ENCODE data around the gene CCDC137.
A peak's percentile ranks its signal among the peaks of the same experiment; 100 is the strongest.

Gene CCDC137

GRCh38 chr17:81703747-81704654, 37.5 kb downstream of the CCDC137 start:
- DNase-seq, result no peak

- no peak for DNase-seq
Measured at GRCh38 chr17:81705518-81706231, 39.1 kb downstream of the CCDC137 start.

- no peak for DNase-seq
Measured at GRCh38 chr17:81706232-81706611, 39.7 kb downstream of the CCDC137 start.

- no peak for DNase-seq
Measured at GRCh38 chr17:81706757-81707624, 40.5 kb downstream of the CCDC137 start.

- no peak for DNase-seq
Measured at GRCh38 chr17:81707725-81708646, 41.4 kb downstream of the CCDC137 start.

GRCh38 chr17:81708739-81709185, 42.2 kb downstream of the CCDC137 start:
- DNase-seq, result no peak

- DNase-seq, result no peak
Measured at GRCh38 chr17:81710514-81711308, 44.2 kb downstream of the CCDC137 start.

GRCh38 chr17:81711814-81712467, 45.4 kb downstream of the CCDC137 start, which contains the start of gene SLC25A10:
SLC25A10 (plus strand) TSS chr17:81712284; CDS start chr17:81712427, 143 bp downstream.
- peak; percentile 85 for DNase-seq

GRCh38 chr17:81712468-81713003, 46.0 kb downstream of the CCDC137 start:
- no peak for DNase-seq

- no peak for DNase-seq
Measured at GRCh38 chr17:81713004-81713555, 46.5 kb downstream of the CCDC137 start.

GRCh38 chr17:81713556-81714411, 47.2 kb downstream of the CCDC137 start:
- DNase-seq, result no peak

GRCh38 chr17:81714412-81715106, 48.0 kb downstream of the CCDC137 start:
- no peak for DNase-seq

GRCh38 chr17:81715107-81715871, 48.8 kb downstream of the CCDC137 start:
- DNase-seq, result no peak

GRCh38 chr17:81715872-81716673, 49.5 kb downstream of the CCDC137 start:
- DNase-seq, result no peak

- DNase-seq, result no peak
Measured at GRCh38 chr17:81716674-81716996, 50.1 kb downstream of the CCDC137 start.

GRCh38 chr17:81717049-81717765, 50.7 kb downstream of the CCDC137 start:
- DNase-seq, result no peak
